HCT116 (cell line): ENCODE measurements around the gene ATRIP. TPM values are rescaled to one million over a fixed set of nuclear protein-coding genes. Genes with fewer than 3 reads are reported as not detected.

ENCODE experiments used
- ATAC-seq: fragments of 200-7000 bp; cut with Tn5 transposase; 2 replicates; pipeline ENCODE4 v1.9.1; 2020; ENCODE audit warnings: mild to moderate bottlenecking, moderate library complexity
- BruUV-seq: library from RNA; stranded (reverse); fragments of 400-500 nt; replicated peaks from 2 replicates; lab custom pipeline; 2021; lab: Mats Ljungman, UMichigan
- CTCF ChIA-PET: fragments of 300-600 bp; sonication (Branson Sonifier 250); formaldehyde crosslinking; loops from one replicate; lab custom pipeline; 2021; ENCODE audit warnings: antibody characterized with exemption; lab: Charles Lee
- POLR2A ChIA-PET: fragments of 300-600, 350-600 bp; sonication (Branson Sonifier 250); formaldehyde crosslinking; loops from one replicate; lab custom pipeline; 2021; ENCODE audit warnings: antibody characterized with exemption; lab: Charles Lee
- RAD21 ChIA-PET, 2 experiments: fragments of 300-600 bp; sonication (Branson Sonifier 250); formaldehyde crosslinking; loops; one replicate each; lab custom pipeline; 2023; ENCODE audit warnings: low total read pairs in 2 of 2; ENCODE audit not compliant: uncharacterized antibody in 2 of 2, unreplicated experiment in 2 of 2, low non-redundant PET in 1 of 2; lab: Charles Lee
- DNase-seq: peaks from one replicate; pipeline ENCODE4 v3.0.0-alpha.2; 2010; ENCODE audit warnings: low read depth, low spot score
- H2AFZ ChIP-seq: fragments of 200-600 bp; shearing (Covaris generic), sonication (generic); 2 replicates; pipeline ENCODE4 v1.6.1; 2017; ENCODE audit warnings: low read depth, mixed run types, mixed read lengths, antibody characterized with exemption, low read length; ENCODE audit not compliant: poor library complexity, severe bottlenecking
- H3K27ac ChIP-seq: 2 replicates; pipeline ENCODE4 v1.5.1; 2012; ENCODE audit warnings: low read depth, low read length
- H3K27me3 ChIP-seq: fragments of 200-600 bp; sonication (generic); 2 replicates; pipeline ENCODE4 v1.6.1; 2016; ENCODE audit warnings: mixed run types, low read length, mixed read lengths; ENCODE audit not compliant: insufficient read depth
- H3K36me3 ChIP-seq, 2 experiments: fragments of 200-500 bp in 1 of 2; fragments of 200-600 bp in 1 of 2; sonication (Bioruptor generic) in 1 of 2; sonication (generic) in 1 of 2; 2 replicates each; pipeline versions ENCODE4 v1.5.1 to v1.6.1; 2014 to 2016; ENCODE audit warnings: low read length in 2 of 2, inconsistent platforms in 1 of 2, mixed read lengths in 1 of 2, mixed run types in 1 of 2; ENCODE audit not compliant: insufficient read depth in 2 of 2, control insufficient read depth in 1 of 2
- H3K4me1 ChIP-seq, 2 experiments: fragments of 200-600 bp in 1 of 2; sonication (generic) in 1 of 2; 2 replicates each; pipeline versions ENCODE4 v1.5.1 to v1.6.1; 2012 to 2017; ENCODE audit warnings: low read length in 2 of 2, inconsistent platforms in 1 of 2, mild to moderate bottlenecking in 1 of 2, mixed read lengths in 1 of 2, mixed run types in 1 of 2, moderate library complexity in 1 of 2; ENCODE audit not compliant: insufficient read depth in 2 of 2, control insufficient read depth in 1 of 2
- H3K4me2 ChIP-seq: fragments of 200-600 bp; sonication (generic); 2 replicates; pipeline ENCODE4 v1.6.1; 2017; ENCODE audit warnings: mixed run types, low read length, mixed read lengths
- H3K4me3 ChIP-seq, 2 experiments: fragments of 200-600 bp in 1 of 2; sonication (generic) in 1 of 2; replicated peaks in 1 of 2; 2 replicates each; pipeline ENCODE4 v1.5.1; 2011 to 2016; ENCODE audit warnings: low read length in 2 of 2, control low read depth in 1 of 2, low read depth in 1 of 2, mild to moderate bottlenecking in 1 of 2, mixed read lengths in 1 of 2, mixed run types in 1 of 2
- H3K79me2 ChIP-seq: fragments of 200-600 bp; sonication (generic); 2 replicates; pipeline ENCODE4 v1.6.1; 2017; ENCODE audit warnings: mild to moderate bottlenecking, mixed run types, low read length, moderate library complexity, mixed read lengths; ENCODE audit not compliant: insufficient read depth
- H3K9ac ChIP-seq: fragments of 200-600 bp; sonication (generic); 2 replicates; pipeline ENCODE4 v1.6.1; 2016; ENCODE audit warnings: low read length, mixed read lengths
- H3K9me2 ChIP-seq: fragments of 200-600 bp; sonication (generic), shearing (Covaris generic); 2 replicates; pipeline ENCODE4 v1.6.1; 2017; ENCODE audit warnings: mixed run types, mild to moderate bottlenecking, moderate library complexity; ENCODE audit not compliant: insufficient read depth
- H3K9me3 ChIP-seq, 2 experiments: fragments of 200-500 bp in 1 of 2; fragments of 200-600 bp in 1 of 2; sonication (Bioruptor generic) in 1 of 2; sonication (generic) in 1 of 2; 2 replicates each; pipeline ENCODE4 v1.6.1; 2014 to 2017; ENCODE audit warnings: low read length in 2 of 2, mixed read lengths in 2 of 2, inconsistent platforms in 1 of 2, low read depth in 1 of 2, mild to moderate bottlenecking in 1 of 2, mixed run types in 1 of 2, moderate library complexity in 1 of 2; ENCODE audit not compliant: control insufficient read depth in 1 of 2, insufficient read depth in 1 of 2
- H4K20me1 ChIP-seq: fragments of 200-600 bp; sonication (generic), shearing (Covaris generic); 2 replicates; pipeline ENCODE4 v1.6.1; 2017; ENCODE audit warnings: mixed run types, mild to moderate bottlenecking, moderate library complexity; ENCODE audit not compliant: insufficient read depth
- ATF3 ChIP-seq: IDR thresholded peaks from 2 replicates; pipeline ENCODE4 v1.6.1; 2012
- CEBPB ChIP-seq: IDR thresholded peaks from 2 replicates; pipeline ENCODE4 v1.6.1; 2012; ENCODE audit warnings: low read depth
- CTCF ChIP-seq, 3 experiments: fragments of 200-600 bp in 1 of 3; sonication (generic) in 1 of 3; IDR thresholded peaks in 2 of 3; conservative IDR thresholded peaks in 1 of 3; 2 replicates each; pipeline ENCODE4 v1.5.1; 2012 to 2017; ENCODE audit warnings: low read depth in 2 of 3, low read length in 2 of 3, antibody characterized with exemption in 1 of 3, borderline replicate concordance in 1 of 3, control low read depth in 1 of 3, mild to moderate bottlenecking in 1 of 3, mixed read lengths in 1 of 3, mixed run types in 1 of 3, moderate library complexity in 1 of 3; ENCODE audit not compliant: insufficient read depth in 1 of 3
- ELF1 ChIP-seq: IDR thresholded peaks from 2 replicates; pipeline ENCODE4 v1.6.1; 2012; ENCODE audit warnings: low read depth, borderline replicate concordance
- EZH2phosphoT487 ChIP-seq: fragments of 200-600 bp; IDR thresholded peaks from 2 replicates; pipeline ENCODE4 v1.6.1; 2018; ENCODE audit warnings: antibody characterized with exemption, borderline replicate concordance
- MAX ChIP-seq: IDR thresholded peaks from 2 replicates; pipeline ENCODE4 v1.6.1; 2012
- POLR2A ChIP-seq: IDR thresholded peaks from 2 replicates; pipeline ENCODE4 v1.7.0; 2011; ENCODE audit warnings: borderline replicate concordance; ENCODE audit not compliant: insufficient read depth, insufficient read length; ENCODE audit errors: extremely low read depth
- POLR2AphosphoS5 ChIP-seq: IDR thresholded peaks from 2 replicates; pipeline ENCODE4 v1.6.1; 2011; ENCODE audit warnings: mild to moderate bottlenecking, low read depth, low read length, moderate library complexity
- RAD21 ChIP-seq: IDR thresholded peaks from 2 replicates; pipeline ENCODE4 v1.6.1; 2012; ENCODE audit warnings: low read depth, mild to moderate bottlenecking
- ZBTB33 ChIP-seq: IDR thresholded peaks from 2 replicates; pipeline ENCODE4 v1.6.1; 2011; ENCODE audit warnings: mild to moderate bottlenecking, low read length, moderate library complexity; ENCODE audit not compliant: insufficient replicate concordance; ENCODE audit errors: extremely low read depth
- ZFX ChIP-seq: fragments of 450-650 bp; IDR thresholded peaks from 2 replicates; pipeline ENCODE4 v1.6.1; 2017
- intact Hi-C: fragments of 100-400 bp; cut with micrococcal nuclease; formaldehyde crosslinking; loops from 2 replicates; pipeline ENCODE4 v1.10.0; 2022
- total RNA-seq: library from RNA; stranded (reverse); gene quantifications from one replicate; pipeline ENCODE4 v1.2.1, GENCODE V29; 2021; ENCODE audit not compliant: unreplicated experiment

ATRIP gene
- total RNA-seq, 1 experiment from 2014 or later: 15.6 TPM

GRCh38 chr3:48436477-48436787 is 10.1 kb upstream of the ATRIP start:
- ATAC-seq (no peak), DNase-seq (no peak)
- no peak overlapping the region for H3K4me3 ChIP-seq
- no peaks in the 10 kb centered on the region for H4K20me1 ChIP-seq
- intact Hi-C loops: loop anchor here (1.0 kb wide), 4 partner anchors 35 to 242 kb away; no protein-coding TSS in a partner anchor
- TF ChIP-seq MAX (no peak), ZFX (no peak), RAD21 (no peak)
- H3K9me2 ChIP-seq: no peaks in the 10 kb centered on the region
- H3K9me3 ChIP-seq: no peaks in the 10 kb centered on the region
- peaks cover 40% of the 10 kb centered on the region for H3K79me2 ChIP-seq
- H3K27ac ChIP-seq: peak overlapping the region; percentile 5; the same call in 1 of the 2 replicates
- H3K9ac ChIP-seq: no peak overlapping the region
- CTCF ChIA-PET: interaction anchor here (0.6 to 6.4 kb wide), 67 partner anchors 9 to 914 kb away, joined by 3 to 386 read pairs (median 4); partner anchors contain the start of genes ATRIP, CDC25A, IP6K2 and NDUFAF3
- peaks cover 0 to 18% of the 10 kb centered on the region in 2 experiments; a peak in 1 of 4 replicates for H3K36me3 ChIP-seq
- H3K4me2 ChIP-seq: no peak overlapping the region
- POLR2A ChIA-PET: interaction anchor here (0.6 to 1.7 kb wide), 11 partner anchors 10 to 560 kb away, joined by 3 to 22 read pairs (median 3); partner anchors contain the start of genes ATRIP and PFKFB4
- BruUV-seq: no TSS peak
- H3K27me3 ChIP-seq: no peaks in the 10 kb centered on the region
- RAD21 ChIA-PET: interaction anchor here (0.5 to 3.3 kb wide), 13 partner anchors 20 to 242 kb away, joined by 3 to 59 read pairs (median 5); no protein-coding TSS in a partner anchor
- H3K4me1 ChIP-seq: peaks cover 44 to 65% of the 10 kb centered on the region in 2 experiments
- H2AFZ ChIP-seq: no peak overlapping the region

GRCh38 chr3:48436855-48437254 is 9.7 kb upstream of the ATRIP start:
- Histone ChIP-seq H3K36me3 (peaks cover 3 to 22% of the 10 kb centered on the region in 2 experiments; a peak in 2 of 4 replicates), H3K4me1 (peaks cover 44 to 65% of the 10 kb centered on the region in 2 experiments), H3K79me2 (peaks cover 45% of the 10 kb centered on the region), H3K9me3 (no peaks in the 10 kb centered on the region), H3K4me3 (no peak overlapping the region), H4K20me1 (no peaks in the 10 kb centered on the region), H3K9me2 (no peaks in the 10 kb centered on the region), H3K9ac (no peak overlapping the region), H2AFZ (no peak overlapping the region), H3K27ac (peak overlapping the region; percentile 5; the same call in 1 of the 2 replicates), H3K27me3 (no peaks in the 10 kb centered on the region), H3K4me2 (no peak overlapping the region)
- DNase-seq (no peak), ATAC-seq (no peak)
- TF ChIP-seq ZBTB33 (no peak), ATF3 (no peak), POLR2A (no peak), ELF1 (no peak), CTCF (IDR thresholded peaks at IDR 0.05 in 2 of 3, conservative IDR thresholded peaks at IDR 0.05 in 1 of 3; ENCODE audit: borderline replicate concordance in 1 of 3, insufficient read depth in 1 of 3, low read depth in 2 of 3, low read length in 2 of 3) (no peak), RAD21 (no peak), EZH2phosphoT487 (no peak), POLR2AphosphoS5 (no peak), CEBPB (no peak)
- POLR2A ChIA-PET: interaction anchor here (0.9 to 1.7 kb wide), 4 partner anchors 10 to 242 kb away, joined by 3 to 13 read pairs (median 8); partner anchors contain the start of gene ATRIP
- intact Hi-C loops: loop anchor here (1.0 kb wide), 4 partner anchors 36 to 243 kb away; no protein-coding TSS in a partner anchor
- CTCF ChIA-PET: interaction anchor here (0.8 to 6.4 kb wide), 26 partner anchors 9 to 280 kb away, joined by 3 to 386 read pairs (median 8); partner anchors contain the start of genes ATRIP, CDC25A, IP6K2 and PFKFB4
- no TSS peak for BruUV-seq
- RAD21 ChIA-PET: interaction anchor here (1.1 to 3.3 kb wide), 2 partner anchors 36 to 112 kb away, joined by 3 to 59 read pairs; no protein-coding TSS in a partner anchor
